ENCODE data around the gene C20orf202. TPM values are rescaled to one million over a fixed set of nuclear protein-coding genes. Genes with fewer than 3 reads are reported as not detected.

The C20orf202 gene
- total and polyA plus RNA-seq, 9 of the 15 experiments (the other 6 are each of a cell fraction or from before 2014, with no cell fraction given), result 0.03 to 0.24 (median 0.15) TPM; not detected in 4

DNA sequence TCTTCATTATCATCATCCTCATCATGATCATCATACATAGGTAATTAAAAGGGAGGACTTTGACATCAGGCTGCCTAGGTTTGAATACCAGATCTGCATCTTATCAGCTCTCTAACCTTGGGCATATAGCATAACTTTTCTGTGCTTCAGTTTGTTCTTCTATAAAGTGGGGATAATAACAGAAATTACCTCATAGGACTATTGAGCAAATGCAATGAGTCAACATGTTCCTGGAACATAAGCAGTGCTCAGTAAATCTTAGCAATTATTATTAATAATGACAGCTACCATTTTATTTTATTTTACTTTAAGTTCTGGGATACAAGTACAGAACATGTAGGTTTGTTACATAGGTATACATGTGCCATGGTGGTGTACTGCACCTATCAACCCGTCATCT, 7.2 kb downstream of the C20orf202 start:
- Histone ChIP-seq H2AFZ (ENCODE audit: low read depth, low read length) (no peak overlapping the region), H3K36me3 (ENCODE audit: control insufficient read depth, insufficient read depth, low read length) (no peaks in the 10 kb centered on the region), H4K20me1 (replicated peaks; ENCODE audit: control insufficient read depth, insufficient read depth, low read length) (no peaks in the 10 kb centered on the region), H3K9me1 (ENCODE audit: control insufficient read depth, insufficient read depth, low read length) (no peaks in the 10 kb centered on the region), H3K27me3 (ENCODE audit: control insufficient read depth in 2 of 2, insufficient read depth in 2 of 2, low read length in 2 of 2) (no peaks in the 10 kb centered on the region), H3K4me2 (ENCODE audit: insufficient read depth, low read length) (no peak overlapping the region), H3K27ac (ENCODE audit: extremely low read depth, low read depth, low read length) (no peak overlapping the region), H3K9ac (ENCODE audit: insufficient read depth in 1 of 2, low read depth in 2 of 2, low read length in 2 of 2) (no peak overlapping the region), H3K79me2 (ENCODE audit: control insufficient read depth, insufficient read depth, low read length) (no peaks in the 10 kb centered on the region), H3K4me1 (replicated peaks in 1 of 2; ENCODE audit: control insufficient read depth in 2 of 2, insufficient read depth in 2 of 2, low read length in 2 of 2) (peaks cover 8 to 31% of the 10 kb centered on the region in 2 experiments; a peak in 4 of 5 replicates), H3K9me3 (replicated peaks; ENCODE audit: control insufficient read depth, insufficient read depth, low read depth, low read length) (no peaks in the 10 kb centered on the region; the same call in 1 of the 2 replicates), H3K4me3 (no peak overlapping the region)
- FAIRE-seq (no peak), ATAC-seq (no peak), DNase-seq (ENCODE audit: extremely low read depth in 1 of 4, low spot score in 3 of 4) (no peak)
- in situ Hi-C loops (cut with MboI) (no loop called here), intact Hi-C loops (cut with micrococcal nuclease) (loop anchor here (5.0 to 10.0 kb wide), 5 partner anchors 33 to 236 kb away; partner anchors contain the start of genes FKBP1A and PSMF1)
- 50% methylated on average over 1 of the region's 1 CpG for WGBS (ENCODE audit: insufficient coverage, low coverage, missing lambda C conversion rate)
- CTCF ChIA-PET (ENCODE audit: low intra/inter-chr PET ratio), result interaction anchor here (1.0 kb wide), 1 partner anchor 395 kb away, joined by 3 read pairs; no protein-coding TSS in a partner anchor
- TF ChIP-seq TAF9B (IDR thresholded peaks at IDR 0.05; ENCODE audit: partially characterized antibody) (no peak), ZEB2 (IDR thresholded peaks at IDR 0.05) (no peak), NFE2 (IDR thresholded peaks at IDR 0.05; ENCODE audit: low read depth) (no peak), ZNF583 (CRISPR knock-in tag; IDR thresholded peaks at IDR 0.05) (no peak), FOXK1 (CRISPR knock-in tag; IDR thresholded peaks at IDR 0.05; ENCODE audit: borderline replicate concordance) (no peak), HDAC1 (IDR thresholded peaks at IDR 0.05) (no peak), CHCHD3 (CRISPR knock-in tag; IDR thresholded peaks at IDR 0.05) (no peak), JUND (IDR thresholded peaks at IDR 0.05; ENCODE audit: borderline replicate concordance, low read depth, low read length) (no peak), JUND (tag; IDR thresholded peaks at IDR 0.05; ENCODE audit: borderline replicate concordance, low read depth, low read length) (no peak), NR3C1 (CRISPR knock-in tag; IDR thresholded peaks at IDR 0.05) (no peak), CBX2 (IDR thresholded peaks at IDR 0.05; ENCODE audit: insufficient read depth, low read length, poor library complexity, severe bottlenecking) (no peak), MTA3 (IDR thresholded peaks at IDR 0.05; ENCODE audit: borderline replicate concordance) (no peak)
- BruUV-seq (replicated peaks), result no TSS peak
- POLR2A ChIA-PET, result interaction anchor here (0.6 to 1.2 kb wide), 2 partner anchors 19 to 27 kb away, joined by 3 read pairs; no protein-coding TSS in a partner anchor
